Right lobe of liver (tissue), 4 donors: ENCODE results near the gene UNC93A.

Experiments
- POLR2A ChIP-seq: fragments of 450-650 bp; IDR thresholded peaks from one replicate; pipeline ENCODE4 v1.6.1; 2017; ENCODE audit warnings: antibody characterized with exemption, mild to moderate bottlenecking
- TF ChIP-seq, protein P1 (sequence below), 4 donors: fragments of 200-600 bp in 3 of 4; fragments of 450-650 bp in 1 of 4; IDR thresholded peaks; one replicate each; pipeline versions ENCODE4 v1.5.1 to v1.8.0; 2016 to 2022; ENCODE audit warnings: antibody characterized with exemption in 4 of 4, mild to moderate bottlenecking in 2 of 4
- donor health status: DM: no; HTN: no; CAD: no.
- donor health status: DM: no; HTN: no; CAD: no.
- donor health status: DM: no; HTN: yes; CAD: no.

DNA sequence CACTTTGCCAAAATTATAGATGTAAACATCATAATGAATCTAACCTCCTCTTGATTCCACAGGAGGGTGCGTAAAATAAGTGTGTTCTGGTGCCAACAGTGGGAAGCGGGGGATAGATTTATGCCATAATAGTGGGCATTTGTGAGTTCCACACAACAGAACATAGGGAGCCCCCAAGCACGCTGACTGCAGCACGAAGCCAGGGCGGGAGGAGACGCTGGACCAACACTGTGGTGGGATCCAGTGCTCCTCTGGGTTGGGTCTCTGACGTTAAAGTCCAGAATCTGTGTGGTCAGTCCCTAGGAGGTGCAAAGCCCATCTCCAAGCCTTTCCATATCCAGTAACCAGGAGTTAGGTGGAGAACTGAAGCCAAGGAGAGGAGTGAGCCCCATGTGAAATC is 32.0 kb downstream of the UNC93A start:
- TF ChIP-seq POLR2A, result no peak
- TF ChIP-seq, protein P1, sequence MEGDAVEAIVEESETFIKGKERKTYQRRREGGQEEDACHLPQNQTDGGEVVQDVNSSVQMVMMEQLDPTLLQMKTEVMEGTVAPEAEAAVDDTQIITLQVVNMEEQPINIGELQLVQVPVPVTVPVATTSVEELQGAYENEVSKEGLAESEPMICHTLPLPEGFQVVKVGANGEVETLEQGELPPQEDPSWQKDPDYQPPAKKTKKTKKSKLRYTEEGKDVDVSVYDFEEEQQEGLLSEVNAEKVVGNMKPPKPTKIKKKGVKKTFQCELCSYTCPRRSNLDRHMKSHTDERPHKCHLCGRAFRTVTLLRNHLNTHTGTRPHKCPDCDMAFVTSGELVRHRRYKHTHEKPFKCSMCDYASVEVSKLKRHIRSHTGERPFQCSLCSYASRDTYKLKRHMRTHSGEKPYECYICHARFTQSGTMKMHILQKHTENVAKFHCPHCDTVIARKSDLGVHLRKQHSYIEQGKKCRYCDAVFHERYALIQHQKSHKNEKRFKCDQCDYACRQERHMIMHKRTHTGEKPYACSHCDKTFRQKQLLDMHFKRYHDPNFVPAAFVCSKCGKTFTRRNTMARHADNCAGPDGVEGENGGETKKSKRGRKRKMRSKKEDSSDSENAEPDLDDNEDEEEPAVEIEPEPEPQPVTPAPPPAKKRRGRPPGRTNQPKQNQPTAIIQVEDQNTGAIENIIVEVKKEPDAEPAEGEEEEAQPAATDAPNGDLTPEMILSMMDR (IDR thresholded peaks at IDR 0.05), result no peak
